ENCODE results near the gene RAPGEF6. TPM values are rescaled to one million over a fixed set of nuclear protein-coding genes. Genes with fewer than 3 reads are reported as not detected.
A peak's percentile ranks its signal among the peaks of the same experiment; 100 is the strongest.

The RAPGEF6 gene
- polyA plus RNA-seq, 6 donors from 2014 or later = 15.3 to 28.3 (median 23.3) TPM

GRCh38 chr5:131589510-131590348 lies 45.3 kb downstream of the RAPGEF6 start:
- Mint-ChIP-seq H3K36me3 (peaks cover 2 to 4% of the 10 kb centered on the region in 2 donors), H3K27me3 (no peaks in the 10 kb centered on the region), H3K9me3 (peaks cover 0 to 3% (median 0%) of the 10 kb centered on the region in 7 donors), H3K4me1 (peaks cover 23 to 45% (median 43%) of the 10 kb centered on the region in 3 donors), H3K4me3 (no peak overlapping the region), H3K27ac (peak overlapping the region in 5 of 6 donors; percentile 9 to 78 (median 57))
- DNase-seq (peak; percentile 51), ATAC-seq (ENCODE audit: low read depth in 2 of 2) (peak; percentile 55 to 70)

GRCh38 chr5:131587541-131587940 lies 47.5 kb downstream of the RAPGEF6 start:
- Mint-ChIP-seq H3K4me1 (peaks cover 14 to 38% (median 36%) of the 10 kb centered on the region in 3 donors), H3K27me3 (no peaks in the 10 kb centered on the region), H3K4me3 (no peak overlapping the region), H3K9me3 (no peaks in the 10 kb centered on the region), H3K36me3 (peaks cover 0 to 4% of the 10 kb centered on the region in 2 donors), H3K27ac (peak overlapping the region in 3 of 6 donors; percentile 33 to 83 (median 33))
- DNase-seq (no peak), ATAC-seq (ENCODE audit: low read depth in 2 of 2) (no peak)

- H3K4me1 Mint-ChIP-seq = peaks cover 35 to 57% (median 42%) of the 10 kb centered on the region in 3 donors
- no peaks in the 10 kb centered on the region for H3K27me3 Mint-ChIP-seq
- no peak for ATAC-seq (ENCODE audit: low read depth in 2 of 2)
- H3K9me3 Mint-ChIP-seq = peaks cover 0 to 1% (median 0%) of the 10 kb centered on the region in 7 donors
- H3K4me3 Mint-ChIP-seq = no peak overlapping the region
- peaks cover 12 to 28% of the 10 kb centered on the region in 2 donors for H3K36me3 Mint-ChIP-seq
- no peak for DNase-seq
- H3K27ac Mint-ChIP-seq = peak overlapping the region in 2 of 6 donors; percentile 12 to 19
These were observed 53.3 kb downstream of the RAPGEF6 start for GRCh38 chr5:131581702-131582101.

- ATAC-seq (ENCODE audit: low read depth in 2 of 2) (no peak), DNase-seq (no peak)
- peaks cover 8 to 28% of the 10 kb centered on the region in 2 donors for H3K36me3 Mint-ChIP-seq
- peaks cover 25 to 49% (median 42%) of the 10 kb centered on the region in 3 donors for H3K4me1 Mint-ChIP-seq
- no peak overlapping the region for H3K4me3 Mint-ChIP-seq
- H3K9me3 Mint-ChIP-seq = peaks cover 0 to 1% (median 0%) of the 10 kb centered on the region in 7 donors
- no peaks in the 10 kb centered on the region for H3K27me3 Mint-ChIP-seq
- H3K27ac Mint-ChIP-seq = peak overlapping the region in 1 of 6 donors; percentile 65
These were observed 54.9 kb downstream of the RAPGEF6 start for GRCh38 chr5:131579917-131580671.

GRCh38 chr5:131575660-131576227 lies 59.3 kb downstream of the RAPGEF6 start:
- H3K27me3 Mint-ChIP-seq = no peaks in the 10 kb centered on the region
- peaks cover 3 to 36% of the 10 kb centered on the region in 2 donors for H3K36me3 Mint-ChIP-seq
- DNase-seq = no peak
- peaks cover 0 to 11% (median 1%) of the 10 kb centered on the region in 7 donors for H3K9me3 Mint-ChIP-seq
- peaks cover 30 to 46% (median 36%) of the 10 kb centered on the region in 3 donors for H3K4me1 Mint-ChIP-seq
- no peak for ATAC-seq (ENCODE audit: low read depth in 2 of 2)
- no peak overlapping the region for H3K27ac Mint-ChIP-seq
- H3K4me3 Mint-ChIP-seq = no peak overlapping the region

GRCh38 chr5:131571669-131572168 lies 63.3 kb downstream of the RAPGEF6 start:
- Mint-ChIP-seq H3K27ac (peak overlapping the region in 4 of 6 donors; percentile 4 to 70 (median 12)), H3K36me3 (peaks cover 16 to 17% of the 10 kb centered on the region in 2 donors), H3K4me1 (peaks cover 29 to 46% (median 32%) of the 10 kb centered on the region in 3 donors), H3K9me3 (peaks cover 0 to 11% (median 0%) of the 10 kb centered on the region in 7 donors), H3K4me3 (no peak overlapping the region), H3K27me3 (no peaks in the 10 kb centered on the region)
- DNase-seq = no peak
- ATAC-seq (ENCODE audit: low read depth in 2 of 2) = no peak

GRCh38 chr5:131570757-131571156 lies 64.3 kb downstream of the RAPGEF6 start:
- peak overlapping the region in 2 of 6 donors; percentile 31 to 92 for H3K27ac Mint-ChIP-seq
- no peaks in the 10 kb centered on the region for H3K27me3 Mint-ChIP-seq
- peaks cover 16 to 17% of the 10 kb centered on the region in 2 donors for H3K36me3 Mint-ChIP-seq
- peaks cover 29 to 51% (median 34%) of the 10 kb centered on the region in 3 donors for H3K4me1 Mint-ChIP-seq
- peaks cover 0 to 11% (median 0%) of the 10 kb centered on the region in 7 donors for H3K9me3 Mint-ChIP-seq
- no peak for ATAC-seq (ENCODE audit: low read depth in 2 of 2)
- DNase-seq = no peak
- H3K4me3 Mint-ChIP-seq = no peak overlapping the region

- peak overlapping the region in 5 of 6 donors; percentile 1 to 65 (median 3) for H3K27ac Mint-ChIP-seq
- peaks cover 21 to 29% (median 24%) of the 10 kb centered on the region in 3 donors for H3K4me1 Mint-ChIP-seq
- DNase-seq = no peak
- ATAC-seq (ENCODE audit: low read depth in 2 of 2) = no peak
- no peaks in the 10 kb centered on the region for H3K27me3 Mint-ChIP-seq
- peaks cover 0 to 25% of the 10 kb centered on the region in 2 donors for H3K36me3 Mint-ChIP-seq
- H3K9me3 Mint-ChIP-seq = no peaks in the 10 kb centered on the region
- no peak overlapping the region for H3K4me3 Mint-ChIP-seq
These were observed 70.8 kb downstream of the RAPGEF6 start for GRCh38 chr5:131564229-131564652.

GRCh38 chr5:131563434-131564228 lies 71.4 kb downstream of the RAPGEF6 start:
- Mint-ChIP-seq H3K27me3 (no peaks in the 10 kb centered on the region), H3K36me3 (peaks cover 0 to 24% of the 10 kb centered on the region in 2 donors), H3K9me3 (no peaks in the 10 kb centered on the region), H3K4me3 (peak overlapping the region in 1 of 8 donors; percentile 59), H3K27ac (peak overlapping the region in 4 of 6 donors; percentile 26 to 51 (median 50)), H3K4me1 (peaks cover 20 to 29% (median 21%) of the 10 kb centered on the region in 3 donors)
- ATAC-seq (ENCODE audit: low read depth in 2 of 2) = no peak
- DNase-seq = no peak

- H3K4me1 Mint-ChIP-seq = peaks cover 29 to 66% (median 57%) of the 10 kb centered on the region in 3 donors
- ATAC-seq (ENCODE audit: low read depth in 2 of 2) = no peak
- no peaks in the 10 kb centered on the region for H3K9me3 Mint-ChIP-seq
- DNase-seq = no peak
- H3K4me3 Mint-ChIP-seq = peak overlapping the region in 2 of 8 donors; percentile 2 to 17
- peaks cover 8 to 25% of the 10 kb centered on the region in 2 donors for H3K36me3 Mint-ChIP-seq
- H3K27me3 Mint-ChIP-seq = no peaks in the 10 kb centered on the region
- H3K27ac Mint-ChIP-seq = peak overlapping the region; percentile 1 to 94 (median 31)
These were observed 84.4 kb downstream of the RAPGEF6 start for GRCh38 chr5:131550606-131551005.

GRCh38 chr5:131548176-131548575 lies 86.9 kb downstream of the RAPGEF6 start:
- peaks cover 33 to 68% (median 53%) of the 10 kb centered on the region in 3 donors for H3K4me1 Mint-ChIP-seq

GRCh38 chr5:131545845-131546244 lies 89.2 kb downstream of the RAPGEF6 start:
- peaks cover 21 to 34% of the 10 kb centered on the region in 2 donors for H3K36me3 Mint-ChIP-seq
- DNase-seq (no peak), ATAC-seq (ENCODE audit: low read depth in 2 of 2) (no peak)
- peak overlapping the region in 7 of 8 donors; percentile 5 to 53 (median 37) for H3K4me3 Mint-ChIP-seq
- H3K27ac Mint-ChIP-seq = peak overlapping the region in 2 of 6 donors; percentile 35 to 55
- no peaks in the 10 kb centered on the region for H3K9me3 Mint-ChIP-seq
- H3K27me3 Mint-ChIP-seq = no peaks in the 10 kb centered on the region
- peaks cover 35 to 53% (median 49%) of the 10 kb centered on the region in 3 donors for H3K4me1 Mint-ChIP-seq

More at GRCh38 chr5:131548176-131548575, 86.9 kb downstream of the RAPGEF6 start:
- Mint-ChIP-seq H3K4me3 (peak overlapping the region; percentile 74 to 93 (median 86)), H3K9me3 (no peaks in the 10 kb centered on the region), H3K27ac (peak overlapping the region; percentile 86 to 96 (median 92)), H3K36me3 (peaks cover 18 to 27% of the 10 kb centered on the region in 2 donors), H3K27me3 (no peaks in the 10 kb centered on the region)
- DNase-seq (peak; percentile 18), ATAC-seq (ENCODE audit: low read depth in 2 of 2) (peak; percentile 97)
